HCT116 (cell line): ENCODE measurements around the gene IQCK. TPM values are rescaled to one million over a fixed set of nuclear protein-coding genes. Genes with fewer than 3 reads are reported as not detected.

Experiments
- ATAC-seq: fragments of 200-7000 bp; cut with Tn5 transposase; 2 replicates; pipeline ENCODE4 v1.9.1; 2020; ENCODE audit warnings: mild to moderate bottlenecking, moderate library complexity
- BruUV-seq: library from RNA; stranded (reverse); fragments of 400-500 nt; replicated peaks from 2 replicates; lab custom pipeline; 2021; lab: Mats Ljungman, UMichigan
- CTCF ChIA-PET: fragments of 300-600 bp; sonication (Branson Sonifier 250); formaldehyde crosslinking; loops from one replicate; lab custom pipeline; 2021; ENCODE audit warnings: antibody characterized with exemption; lab: Charles Lee
- POLR2A ChIA-PET: fragments of 300-600, 350-600 bp; sonication (Branson Sonifier 250); formaldehyde crosslinking; loops from one replicate; lab custom pipeline; 2021; ENCODE audit warnings: antibody characterized with exemption; lab: Charles Lee
- RAD21 ChIA-PET, 2 experiments: fragments of 300-600 bp; sonication (Branson Sonifier 250); formaldehyde crosslinking; loops; one replicate each; lab custom pipeline; 2023; ENCODE audit warnings: low total read pairs in 2 of 2; ENCODE audit not compliant: uncharacterized antibody in 2 of 2, unreplicated experiment in 2 of 2, low non-redundant PET in 1 of 2; lab: Charles Lee
- DNase-seq: peaks from one replicate; pipeline ENCODE4 v3.0.0-alpha.2; 2010; ENCODE audit warnings: low read depth, low spot score
- H2AFZ ChIP-seq: fragments of 200-600 bp; shearing (Covaris generic), sonication (generic); 2 replicates; pipeline ENCODE4 v1.6.1; 2017; ENCODE audit warnings: low read depth, mixed run types, mixed read lengths, antibody characterized with exemption, low read length; ENCODE audit not compliant: poor library complexity, severe bottlenecking
- H3K27ac ChIP-seq: 2 replicates; pipeline ENCODE4 v1.5.1; 2012; ENCODE audit warnings: low read depth, low read length
- H3K27me3 ChIP-seq: fragments of 200-600 bp; sonication (generic); 2 replicates; pipeline ENCODE4 v1.6.1; 2016; ENCODE audit warnings: mixed run types, low read length, mixed read lengths; ENCODE audit not compliant: insufficient read depth
- H3K36me3 ChIP-seq, 2 experiments: fragments of 200-500 bp in 1 of 2; fragments of 200-600 bp in 1 of 2; sonication (Bioruptor generic) in 1 of 2; sonication (generic) in 1 of 2; 2 replicates each; pipeline versions ENCODE4 v1.5.1 to v1.6.1; 2014 to 2016; ENCODE audit warnings: low read length in 2 of 2, inconsistent platforms in 1 of 2, mixed read lengths in 1 of 2, mixed run types in 1 of 2; ENCODE audit not compliant: insufficient read depth in 2 of 2, control insufficient read depth in 1 of 2
- H3K4me1 ChIP-seq, 2 experiments: fragments of 200-600 bp in 1 of 2; sonication (generic) in 1 of 2; 2 replicates each; pipeline versions ENCODE4 v1.5.1 to v1.6.1; 2012 to 2017; ENCODE audit warnings: low read length in 2 of 2, inconsistent platforms in 1 of 2, mild to moderate bottlenecking in 1 of 2, mixed read lengths in 1 of 2, mixed run types in 1 of 2, moderate library complexity in 1 of 2; ENCODE audit not compliant: insufficient read depth in 2 of 2, control insufficient read depth in 1 of 2
- H3K4me2 ChIP-seq: fragments of 200-600 bp; sonication (generic); 2 replicates; pipeline ENCODE4 v1.6.1; 2017; ENCODE audit warnings: mixed run types, low read length, mixed read lengths
- H3K4me3 ChIP-seq, 2 experiments: fragments of 200-600 bp in 1 of 2; sonication (generic) in 1 of 2; replicated peaks in 1 of 2; 2 replicates each; pipeline ENCODE4 v1.5.1; 2011 to 2016; ENCODE audit warnings: low read length in 2 of 2, control low read depth in 1 of 2, low read depth in 1 of 2, mild to moderate bottlenecking in 1 of 2, mixed read lengths in 1 of 2, mixed run types in 1 of 2
- H3K79me2 ChIP-seq: fragments of 200-600 bp; sonication (generic); 2 replicates; pipeline ENCODE4 v1.6.1; 2017; ENCODE audit warnings: mild to moderate bottlenecking, mixed run types, low read length, moderate library complexity, mixed read lengths; ENCODE audit not compliant: insufficient read depth
- H3K9ac ChIP-seq: fragments of 200-600 bp; sonication (generic); 2 replicates; pipeline ENCODE4 v1.6.1; 2016; ENCODE audit warnings: low read length, mixed read lengths
- H3K9me2 ChIP-seq: fragments of 200-600 bp; sonication (generic), shearing (Covaris generic); 2 replicates; pipeline ENCODE4 v1.6.1; 2017; ENCODE audit warnings: mixed run types, mild to moderate bottlenecking, moderate library complexity; ENCODE audit not compliant: insufficient read depth
- H3K9me3 ChIP-seq, 2 experiments: fragments of 200-500 bp in 1 of 2; fragments of 200-600 bp in 1 of 2; sonication (Bioruptor generic) in 1 of 2; sonication (generic) in 1 of 2; 2 replicates each; pipeline ENCODE4 v1.6.1; 2014 to 2017; ENCODE audit warnings: low read length in 2 of 2, mixed read lengths in 2 of 2, inconsistent platforms in 1 of 2, low read depth in 1 of 2, mild to moderate bottlenecking in 1 of 2, mixed run types in 1 of 2, moderate library complexity in 1 of 2; ENCODE audit not compliant: control insufficient read depth in 1 of 2, insufficient read depth in 1 of 2
- H4K20me1 ChIP-seq: fragments of 200-600 bp; sonication (generic), shearing (Covaris generic); 2 replicates; pipeline ENCODE4 v1.6.1; 2017; ENCODE audit warnings: mixed run types, mild to moderate bottlenecking, moderate library complexity; ENCODE audit not compliant: insufficient read depth
- CBX3 ChIP-seq: IDR thresholded peaks from 2 replicates; pipeline ENCODE4 v1.6.1; 2012; ENCODE audit warnings: low read depth
- CEBPB ChIP-seq: IDR thresholded peaks from 2 replicates; pipeline ENCODE4 v1.6.1; 2012; ENCODE audit warnings: low read depth
- ELF1 ChIP-seq: IDR thresholded peaks from 2 replicates; pipeline ENCODE4 v1.6.1; 2012; ENCODE audit warnings: low read depth, borderline replicate concordance
- EZH2phosphoT487 ChIP-seq: fragments of 200-600 bp; IDR thresholded peaks from 2 replicates; pipeline ENCODE4 v1.6.1; 2018; ENCODE audit warnings: antibody characterized with exemption, borderline replicate concordance
- POLR2A ChIP-seq: IDR thresholded peaks from 2 replicates; pipeline ENCODE4 v1.7.0; 2011; ENCODE audit warnings: borderline replicate concordance; ENCODE audit not compliant: insufficient read depth, insufficient read length; ENCODE audit errors: extremely low read depth
- RAD21 ChIP-seq: IDR thresholded peaks from 2 replicates; pipeline ENCODE4 v1.6.1; 2012; ENCODE audit warnings: low read depth, mild to moderate bottlenecking
- SIN3A ChIP-seq: IDR thresholded peaks from 2 replicates; pipeline ENCODE4 v1.6.1; 2012; ENCODE audit warnings: low read depth
- SP1 ChIP-seq: IDR thresholded peaks from 2 replicates; pipeline ENCODE4 v1.6.1; 2012; ENCODE audit warnings: low read depth
- SRF ChIP-seq: IDR thresholded peaks from 2 replicates; pipeline ENCODE4 v1.6.1; 2012; ENCODE audit warnings: low read depth
- TCF7L2 ChIP-seq: IDR thresholded peaks from 2 replicates; pipeline ENCODE4 v1.7.0; 2011; ENCODE audit warnings: borderline replicate concordance, inconsistent platforms; ENCODE audit not compliant: insufficient read depth, insufficient read length; ENCODE audit errors: extremely low read depth
- YY1 ChIP-seq: IDR thresholded peaks from 2 replicates; pipeline ENCODE4 v1.6.1; 2011; ENCODE audit warnings: low read length, low read depth, moderate library complexity, mild to moderate bottlenecking; ENCODE audit not compliant: insufficient replicate concordance; ENCODE audit errors: extremely low read depth
- ZFX ChIP-seq: fragments of 450-650 bp; IDR thresholded peaks from 2 replicates; pipeline ENCODE4 v1.6.1; 2017
- intact Hi-C: fragments of 100-400 bp; cut with micrococcal nuclease; formaldehyde crosslinking; loops from 2 replicates; pipeline ENCODE4 v1.10.0; 2022
- total RNA-seq: library from RNA; stranded (reverse); gene quantifications from one replicate; pipeline ENCODE4 v1.2.1, GENCODE V29; 2021; ENCODE audit not compliant: unreplicated experiment
- TF ChIP-seq, protein P1 (sequence below): IDR thresholded peaks from 2 replicates; pipeline ENCODE4 v1.6.1; 2011; ENCODE audit warnings: mild to moderate bottlenecking, low read length, moderate library complexity; ENCODE audit not compliant: insufficient replicate concordance; ENCODE audit errors: extremely low read depth
- TF ChIP-seq, protein P2 (sequence below): IDR thresholded peaks from 2 replicates; pipeline ENCODE4 v1.6.1; 2012
- TF ChIP-seq, protein P3 (sequence below), 3 experiments: fragments of 200-600 bp in 1 of 3; sonication (generic) in 1 of 3; IDR thresholded peaks in 2 of 3; conservative IDR thresholded peaks in 1 of 3; 2 replicates each; pipeline ENCODE4 v1.5.1; 2012 to 2017; ENCODE audit warnings: low read depth in 2 of 3, low read length in 2 of 3, antibody characterized with exemption in 1 of 3, borderline replicate concordance in 1 of 3, control low read depth in 1 of 3, mild to moderate bottlenecking in 1 of 3, mixed read lengths in 1 of 3, mixed run types in 1 of 3, moderate library complexity in 1 of 3; ENCODE audit not compliant: insufficient read depth in 1 of 3
- TF ChIP-seq, protein P4 (sequence below): IDR thresholded peaks from 2 replicates; pipeline ENCODE4 v1.6.1; 2012

The IQCK gene
- total RNA-seq, 1 experiment from 2014 or later = 11.8 TPM

DNA sequence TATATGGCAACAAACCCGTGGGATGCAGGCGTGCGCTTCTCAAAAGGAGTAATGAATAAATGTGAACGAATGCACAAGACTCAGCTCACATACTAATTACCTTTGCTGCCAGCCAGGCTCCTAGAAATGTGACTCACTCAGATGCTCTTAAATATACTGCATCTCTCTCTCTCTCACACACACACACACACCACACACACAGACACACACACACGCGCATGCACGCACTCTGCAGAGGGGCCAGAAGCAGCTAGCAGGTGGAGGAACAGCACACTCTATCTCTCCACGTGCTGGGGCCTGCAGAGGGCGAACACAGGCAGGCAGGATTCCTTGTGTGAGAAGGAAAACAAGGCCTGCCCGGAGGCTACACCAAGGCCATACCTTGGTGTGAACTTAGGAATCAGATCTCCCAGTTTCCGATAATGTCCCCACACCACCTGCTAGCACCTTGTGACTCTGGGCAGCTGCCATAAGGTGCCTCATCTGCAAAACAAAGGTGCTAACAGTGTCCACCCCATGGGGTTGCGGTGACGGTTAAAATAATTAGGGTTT, 161.2 kb downstream of the IQCK start (continued):
- TF ChIP-seq, protein P1, sequence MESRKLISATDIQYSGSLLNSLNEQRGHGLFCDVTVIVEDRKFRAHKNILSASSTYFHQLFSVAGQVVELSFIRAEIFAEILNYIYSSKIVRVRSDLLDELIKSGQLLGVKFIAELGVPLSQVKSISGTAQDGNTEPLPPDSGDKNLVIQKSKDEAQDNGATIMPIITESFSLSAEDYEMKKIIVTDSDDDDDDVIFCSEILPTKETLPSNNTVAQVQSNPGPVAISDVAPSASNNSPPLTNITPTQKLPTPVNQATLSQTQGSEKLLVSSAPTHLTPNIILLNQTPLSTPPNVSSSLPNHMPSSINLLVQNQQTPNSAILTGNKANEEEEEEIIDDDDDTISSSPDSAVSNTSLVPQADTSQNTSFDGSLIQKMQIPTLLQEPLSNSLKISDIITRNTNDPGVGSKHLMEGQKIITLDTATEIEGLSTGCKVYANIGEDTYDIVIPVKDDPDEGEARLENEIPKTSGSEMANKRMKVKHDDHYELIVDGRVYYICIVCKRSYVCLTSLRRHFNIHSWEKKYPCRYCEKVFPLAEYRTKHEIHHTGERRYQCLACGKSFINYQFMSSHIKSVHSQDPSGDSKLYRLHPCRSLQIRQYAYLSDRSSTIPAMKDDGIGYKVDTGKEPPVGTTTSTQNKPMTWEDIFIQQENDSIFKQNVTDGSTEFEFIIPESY = no peak

DNA sequence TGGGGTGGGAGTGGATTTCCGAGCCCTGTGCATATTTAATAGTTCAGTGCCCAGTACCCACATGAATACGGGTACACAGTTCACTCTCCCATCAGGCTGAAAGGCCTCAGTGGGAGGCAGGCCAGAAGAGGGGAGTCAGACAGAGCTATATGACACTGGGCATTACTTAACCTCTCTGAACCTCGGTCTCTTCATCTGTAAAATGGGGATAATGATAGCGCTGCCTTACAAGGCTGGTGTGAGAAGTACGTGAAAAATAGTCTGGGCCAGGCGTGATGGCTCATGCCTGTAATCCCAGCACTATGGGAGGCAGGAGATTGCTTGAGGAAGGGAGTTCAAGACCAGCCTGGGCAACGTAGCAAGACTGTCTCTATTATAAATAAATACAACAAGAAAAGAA, 163.0 kb downstream of the IQCK start:
- intact Hi-C loops = loop anchor here (10.0 kb wide), 1 partner anchor 796 kb away; no protein-coding TSS in a partner anchor
- no peak overlapping the region for H3K4me2 ChIP-seq
- no peaks in the 10 kb centered on the region for H3K27me3 ChIP-seq
- ChIA-PET POLR2A (no interaction called here), RAD21 (no interaction called here), CTCF (interaction anchor here (3.1 kb wide), 1 partner anchor 280 kb away, joined by 8 read pairs; no protein-coding TSS in a partner anchor)
- H3K9ac ChIP-seq = no peak overlapping the region
- no peaks in the 10 kb centered on the region for H3K9me3 ChIP-seq
- H3K9me2 ChIP-seq = no peaks in the 10 kb centered on the region
- no peaks in the 10 kb centered on the region for H4K20me1 ChIP-seq
- ATAC-seq (no peak), DNase-seq (no peak)
- no peak for TF ChIP-seq SP1
- TF ChIP-seq RAD21 = no peak
- TF ChIP-seq, protein P2, sequence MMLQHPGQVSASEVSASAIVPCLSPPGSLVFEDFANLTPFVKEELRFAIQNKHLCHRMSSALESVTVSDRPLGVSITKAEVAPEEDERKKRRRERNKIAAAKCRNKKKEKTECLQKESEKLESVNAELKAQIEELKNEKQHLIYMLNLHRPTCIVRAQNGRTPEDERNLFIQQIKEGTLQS = no peak
- TF ChIP-seq SIN3A = no peak
- no peak for TF ChIP-seq TCF7L2
- no peak for TF ChIP-seq CEBPB
- no peak for TF ChIP-seq ELF1
- TF ChIP-seq POLR2A = no peak
- no peak for TF ChIP-seq SRF
- no peak for TF ChIP-seq YY1
- TF ChIP-seq CBX3 = no peak
- no peak for TF ChIP-seq EZH2phosphoT487
- TF ChIP-seq, protein P1 = no peak
- TF ChIP-seq, protein P3, sequence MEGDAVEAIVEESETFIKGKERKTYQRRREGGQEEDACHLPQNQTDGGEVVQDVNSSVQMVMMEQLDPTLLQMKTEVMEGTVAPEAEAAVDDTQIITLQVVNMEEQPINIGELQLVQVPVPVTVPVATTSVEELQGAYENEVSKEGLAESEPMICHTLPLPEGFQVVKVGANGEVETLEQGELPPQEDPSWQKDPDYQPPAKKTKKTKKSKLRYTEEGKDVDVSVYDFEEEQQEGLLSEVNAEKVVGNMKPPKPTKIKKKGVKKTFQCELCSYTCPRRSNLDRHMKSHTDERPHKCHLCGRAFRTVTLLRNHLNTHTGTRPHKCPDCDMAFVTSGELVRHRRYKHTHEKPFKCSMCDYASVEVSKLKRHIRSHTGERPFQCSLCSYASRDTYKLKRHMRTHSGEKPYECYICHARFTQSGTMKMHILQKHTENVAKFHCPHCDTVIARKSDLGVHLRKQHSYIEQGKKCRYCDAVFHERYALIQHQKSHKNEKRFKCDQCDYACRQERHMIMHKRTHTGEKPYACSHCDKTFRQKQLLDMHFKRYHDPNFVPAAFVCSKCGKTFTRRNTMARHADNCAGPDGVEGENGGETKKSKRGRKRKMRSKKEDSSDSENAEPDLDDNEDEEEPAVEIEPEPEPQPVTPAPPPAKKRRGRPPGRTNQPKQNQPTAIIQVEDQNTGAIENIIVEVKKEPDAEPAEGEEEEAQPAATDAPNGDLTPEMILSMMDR (IDR thresholded peaks at IDR 0.05 in 2 of 3, conservative IDR thresholded peaks at IDR 0.05 in 1 of 3; ENCODE audit: borderline replicate concordance in 1 of 3, insufficient read depth in 1 of 3, low read depth in 2 of 3, low read length in 2 of 3) = no peak
- TF ChIP-seq, protein P4, sequence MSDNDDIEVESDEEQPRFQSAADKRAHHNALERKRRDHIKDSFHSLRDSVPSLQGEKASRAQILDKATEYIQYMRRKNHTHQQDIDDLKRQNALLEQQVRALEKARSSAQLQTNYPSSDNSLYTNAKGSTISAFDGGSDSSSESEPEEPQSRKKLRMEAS = no peak
- TF ChIP-seq ZFX = no peak
- H3K79me2 ChIP-seq = no peaks in the 10 kb centered on the region
- peaks cover 3 to 8% of the 10 kb centered on the region in 2 experiments; a peak in 3 of 4 replicates for H3K4me1 ChIP-seq
- no peak overlapping the region for H2AFZ ChIP-seq
- no peaks in the 10 kb centered on the region for H3K36me3 ChIP-seq
- no peak overlapping the region for H3K4me3 ChIP-seq
- BruUV-seq = no TSS peak
- H3K27ac ChIP-seq = no peak overlapping the region
